ENCODE results near the gene HCK. TPM values are rescaled to one million over a fixed set of nuclear protein-coding genes. Genes with fewer than 3 reads are reported as not detected.

Gene HCK
- total RNA-seq, 1 experiment from 2014 or later = not detected

DNA sequence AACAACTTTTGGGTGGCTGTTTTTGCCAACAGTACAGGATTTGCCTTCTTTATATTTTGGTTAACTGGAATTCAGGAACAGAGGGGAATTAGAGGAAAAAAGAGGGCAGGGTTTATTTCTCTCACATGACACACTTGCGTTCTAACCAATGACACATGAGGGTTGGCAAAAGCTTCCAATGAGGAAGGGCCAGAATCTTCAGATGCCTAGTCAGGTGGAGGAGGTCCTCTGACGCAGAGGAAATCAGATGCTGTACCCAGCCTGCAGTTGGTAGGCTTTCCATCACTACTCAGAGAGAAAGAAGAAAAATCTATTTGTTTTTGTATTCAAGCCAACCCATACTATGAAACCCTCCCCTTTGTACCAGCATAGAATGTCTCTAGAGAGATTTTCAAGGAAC is 78.3 kb downstream of the HCK start:
- H3K9ac ChIP-seq (ENCODE audit: low read length) = no peak overlapping the region
- no peaks in the 10 kb centered on the region for H3K27me3 ChIP-seq (ENCODE audit: low read length)
- no peaks in the 10 kb centered on the region for H4K20me1 ChIP-seq (ENCODE audit: low read length)
- no peaks in the 10 kb centered on the region for H3K9me3 ChIP-seq (ENCODE audit: low read length)
- H3K9me2 ChIP-seq (replicated peaks; ENCODE audit: low read length) = no peaks in the 10 kb centered on the region
- H3K4me3 ChIP-seq (ENCODE audit: low read length) = no peak overlapping the region
- no peak overlapping the region for H3K27ac ChIP-seq (ENCODE audit: low read length)
- peaks cover 62% of the 10 kb centered on the region for H3K79me2 ChIP-seq (ENCODE audit: low read length)
- BruUV-seq (replicated peaks) = no TSS peak
- ChIA-PET POLR2A (ENCODE audit: unreplicated experiment) (no interaction called here), CTCF (no interaction called here)
- intact Hi-C loops (cut with micrococcal nuclease) = no loop called here
- H3K4me1 ChIP-seq (ENCODE audit: insufficient read depth, low read length) = no peaks in the 10 kb centered on the region
- H3K36me3 ChIP-seq (ENCODE audit: low read depth, low read length) = peaks cover 6% of the 10 kb centered on the region; the same call in 1 of the 2 replicates
- DNase-seq (no peak), ATAC-seq (no peak)
- TF ChIP-seq EZH2 (IDR thresholded peaks at IDR 0.05; ENCODE audit: low read length, unreplicated experiment) (no peak), EZH2phosphoT487 (IDR thresholded peaks at IDR 0.05; ENCODE audit: borderline replicate concordance, low read length) (no peak)
- TF ChIP-seq, protein P1, sequence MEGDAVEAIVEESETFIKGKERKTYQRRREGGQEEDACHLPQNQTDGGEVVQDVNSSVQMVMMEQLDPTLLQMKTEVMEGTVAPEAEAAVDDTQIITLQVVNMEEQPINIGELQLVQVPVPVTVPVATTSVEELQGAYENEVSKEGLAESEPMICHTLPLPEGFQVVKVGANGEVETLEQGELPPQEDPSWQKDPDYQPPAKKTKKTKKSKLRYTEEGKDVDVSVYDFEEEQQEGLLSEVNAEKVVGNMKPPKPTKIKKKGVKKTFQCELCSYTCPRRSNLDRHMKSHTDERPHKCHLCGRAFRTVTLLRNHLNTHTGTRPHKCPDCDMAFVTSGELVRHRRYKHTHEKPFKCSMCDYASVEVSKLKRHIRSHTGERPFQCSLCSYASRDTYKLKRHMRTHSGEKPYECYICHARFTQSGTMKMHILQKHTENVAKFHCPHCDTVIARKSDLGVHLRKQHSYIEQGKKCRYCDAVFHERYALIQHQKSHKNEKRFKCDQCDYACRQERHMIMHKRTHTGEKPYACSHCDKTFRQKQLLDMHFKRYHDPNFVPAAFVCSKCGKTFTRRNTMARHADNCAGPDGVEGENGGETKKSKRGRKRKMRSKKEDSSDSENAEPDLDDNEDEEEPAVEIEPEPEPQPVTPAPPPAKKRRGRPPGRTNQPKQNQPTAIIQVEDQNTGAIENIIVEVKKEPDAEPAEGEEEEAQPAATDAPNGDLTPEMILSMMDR (conservative IDR thresholded peaks at IDR 0.05; ENCODE audit: low read depth, low read length) = no peak
- H3K4me2 ChIP-seq (ENCODE audit: low read length) = no peak overlapping the region
- no peaks in the 10 kb centered on the region for H3F3A ChIP-seq (ENCODE audit: low read length, unreplicated experiment)
- no peak overlapping the region for H2AFZ ChIP-seq (ENCODE audit: low read length)

DNA sequence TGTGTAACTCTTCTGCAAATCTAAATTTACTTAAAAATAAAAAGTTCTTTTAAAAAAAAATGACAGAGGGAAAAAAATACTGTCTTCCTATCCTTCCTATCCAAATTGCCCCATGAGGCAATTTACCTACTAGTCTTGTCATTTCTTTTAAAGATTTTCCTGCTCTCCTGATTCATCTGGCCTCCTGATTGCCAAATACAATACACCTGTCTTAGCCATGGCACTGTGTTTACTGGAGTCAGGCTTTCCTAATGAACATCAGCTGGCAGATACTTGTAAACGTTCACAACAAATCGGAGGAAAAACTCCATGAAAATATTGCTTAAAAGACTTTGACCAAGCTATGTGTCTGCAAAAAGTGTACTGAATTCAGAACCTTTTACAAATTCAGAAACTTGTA is 78.9 kb downstream of the HCK start:
- no peak overlapping the region for H2AFZ ChIP-seq (ENCODE audit: low read length)
- ChIA-PET CTCF (no interaction called here), POLR2A (ENCODE audit: unreplicated experiment) (no interaction called here)
- H3F3A ChIP-seq (ENCODE audit: low read length, unreplicated experiment) = no peaks in the 10 kb centered on the region
- H3K79me2 ChIP-seq (ENCODE audit: low read length) = peaks cover 57% of the 10 kb centered on the region
- no peaks in the 10 kb centered on the region for H3K27me3 ChIP-seq (ENCODE audit: low read length)
- no TSS peak for BruUV-seq (replicated peaks)
- DNase-seq = no peak
- ATAC-seq = no peak
- intact Hi-C loops (cut with micrococcal nuclease) = no loop called here
- no peaks in the 10 kb centered on the region for H4K20me1 ChIP-seq (ENCODE audit: low read length)
- TF ChIP-seq, protein P1 (conservative IDR thresholded peaks at IDR 0.05; ENCODE audit: low read depth, low read length) = no peak
- TF ChIP-seq EZH2 (IDR thresholded peaks at IDR 0.05; ENCODE audit: low read length, unreplicated experiment) (no peak), EZH2phosphoT487 (IDR thresholded peaks at IDR 0.05; ENCODE audit: borderline replicate concordance, low read length) (no peak)
- no peaks in the 10 kb centered on the region for H3K9me3 ChIP-seq (ENCODE audit: low read length)
- H3K4me2 ChIP-seq (ENCODE audit: low read length) = no peak overlapping the region
- H3K9ac ChIP-seq (ENCODE audit: low read length) = no peak overlapping the region
- no peak overlapping the region for H3K4me3 ChIP-seq (ENCODE audit: low read length)
- no peak overlapping the region for H3K27ac ChIP-seq (ENCODE audit: low read length)
- no peaks in the 10 kb centered on the region for H3K4me1 ChIP-seq (ENCODE audit: insufficient read depth, low read length)
- H3K36me3 ChIP-seq (ENCODE audit: low read depth, low read length) = peaks cover 7% of the 10 kb centered on the region; the same call in 1 of the 2 replicates
- H3K9me2 ChIP-seq (replicated peaks; ENCODE audit: low read length) = no peaks in the 10 kb centered on the region

DNA sequence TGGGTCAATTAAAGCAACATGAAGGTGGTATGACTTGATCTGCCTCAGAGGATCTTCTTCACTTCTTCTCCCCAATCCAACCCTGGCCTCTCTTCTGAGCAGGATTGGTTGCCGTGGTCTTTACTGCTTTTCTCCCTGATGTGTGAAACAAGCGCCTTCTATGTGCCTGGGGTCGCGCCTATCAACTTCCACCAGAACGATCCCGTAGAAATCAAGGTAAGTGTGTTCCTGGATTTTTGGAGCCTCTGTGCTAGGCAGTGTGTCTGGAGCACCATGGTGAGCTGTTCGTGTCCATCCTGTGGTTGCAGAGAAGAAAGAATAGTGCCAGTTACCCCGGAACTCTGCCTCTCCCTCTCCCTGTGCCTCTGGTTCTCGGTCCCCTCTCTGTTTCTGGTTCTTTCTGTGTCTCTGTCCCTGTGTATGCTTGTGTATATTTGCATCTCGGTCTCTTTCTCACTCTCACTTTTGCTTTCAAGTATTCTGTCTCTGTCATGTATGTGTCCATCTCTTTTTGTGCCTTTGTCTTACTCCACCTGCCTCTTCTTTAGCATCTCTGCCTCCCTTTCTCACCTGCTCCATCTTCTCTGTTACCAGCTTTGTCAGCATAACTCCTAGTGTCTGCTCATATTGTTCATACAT is 81.0 kb downstream of the HCK start:
- Histone ChIP-seq H3K27ac (ENCODE audit: low read length) (no peak overlapping the region), H2AFZ (ENCODE audit: low read length) (no peak overlapping the region), H3F3A (ENCODE audit: low read length, unreplicated experiment) (no peaks in the 10 kb centered on the region), H3K9ac (ENCODE audit: low read length) (no peak overlapping the region), H3K9me2 (replicated peaks; ENCODE audit: low read length) (no peaks in the 10 kb centered on the region), H3K36me3 (ENCODE audit: low read depth, low read length) (peaks cover 25% of the 10 kb centered on the region), H3K4me1 (ENCODE audit: insufficient read depth, low read length) (no peaks in the 10 kb centered on the region), H3K79me2 (ENCODE audit: low read length) (peaks cover 36% of the 10 kb centered on the region), H3K4me2 (ENCODE audit: low read length) (no peak overlapping the region), H4K20me1 (ENCODE audit: low read length) (no peaks in the 10 kb centered on the region), H3K27me3 (ENCODE audit: low read length) (no peaks in the 10 kb centered on the region), H3K4me3 (ENCODE audit: low read length) (no peak overlapping the region), H3K9me3 (ENCODE audit: low read length) (no peaks in the 10 kb centered on the region)
- no peak for DNase-seq
- CTCF ChIA-PET = no interaction called here
- ATAC-seq = no peak
- TF ChIP-seq, protein P1 (conservative IDR thresholded peaks at IDR 0.05; ENCODE audit: low read depth, low read length) = no peak
- TF ChIP-seq EZH2 (IDR thresholded peaks at IDR 0.05; ENCODE audit: low read length, unreplicated experiment) = no peak
- POLR2A ChIA-PET (ENCODE audit: unreplicated experiment) = no interaction called here
- no TSS peak for BruUV-seq (replicated peaks)
- intact Hi-C loops (cut with micrococcal nuclease) = no loop called here

All from PC-3 (cell line).